HFFc6 (cell line): ENCODE data around the gene MIER2. TPM values are rescaled to one million over a fixed set of nuclear protein-coding genes. Genes with fewer than 3 reads are reported as not detected.

Experiments used
- DNase-seq: peaks from one replicate; pipeline ENCODE4 v3.0.0-alpha.2; 2018
- H3K27ac Mint-ChIP-seq: 2 replicates; pipeline ENCODE4 v1.8.0; 2020; ENCODE audit warnings: mild to moderate bottlenecking, mixed read lengths
- H3K27me3 Mint-ChIP-seq: 2 replicates; pipeline ENCODE4 v1.8.0; 2021; ENCODE audit warnings: mild to moderate bottlenecking, moderate library complexity, mixed read lengths; ENCODE audit not compliant: insufficient read depth
- H3K36me3 Mint-ChIP-seq: 2 replicates; pipeline ENCODE4 v1.8.0; 2021; ENCODE audit warnings: low read depth, mixed read lengths
- H3K4me1 Mint-ChIP-seq: 2 replicates; pipeline ENCODE4 v1.8.0; 2020; ENCODE audit warnings: low read depth, mixed read lengths
- H3K4me3 Mint-ChIP-seq: 2 replicates; pipeline ENCODE4 v1.8.0; 2020; ENCODE audit warnings: mild to moderate bottlenecking, moderate library complexity, mixed read lengths
- H3K9me3 Mint-ChIP-seq: 2 replicates; pipeline ENCODE4 v1.8.0; 2020; ENCODE audit warnings: mild to moderate bottlenecking, mixed read lengths
- total RNA-seq, 6 experiments: library from RNA; stranded (reverse); fragmentation: NEBNext Ultra II Directional; extraction: Animal tissue kit (Norgen Biotek cat#: 25700); gene quantifications; 2 replicates in 1 of 6; 3 replicates in 5 of 6; pipeline ENCODE4 v1.2.3, GENCODE V29; 2021
- TF ChIP-seq, protein P1 (sequence below): fragments of 200-600 bp; sonication (generic); IDR thresholded peaks from 2 replicates; pipeline ENCODE4 v1.5.0; 2021; ENCODE audit warnings: antibody characterized with exemption, mild to moderate bottlenecking

Gene MIER2
- total RNA-seq, 6 experiments from 2014 or later, result 31.7 to 42.2 (median 33.4) TPM

DNA sequence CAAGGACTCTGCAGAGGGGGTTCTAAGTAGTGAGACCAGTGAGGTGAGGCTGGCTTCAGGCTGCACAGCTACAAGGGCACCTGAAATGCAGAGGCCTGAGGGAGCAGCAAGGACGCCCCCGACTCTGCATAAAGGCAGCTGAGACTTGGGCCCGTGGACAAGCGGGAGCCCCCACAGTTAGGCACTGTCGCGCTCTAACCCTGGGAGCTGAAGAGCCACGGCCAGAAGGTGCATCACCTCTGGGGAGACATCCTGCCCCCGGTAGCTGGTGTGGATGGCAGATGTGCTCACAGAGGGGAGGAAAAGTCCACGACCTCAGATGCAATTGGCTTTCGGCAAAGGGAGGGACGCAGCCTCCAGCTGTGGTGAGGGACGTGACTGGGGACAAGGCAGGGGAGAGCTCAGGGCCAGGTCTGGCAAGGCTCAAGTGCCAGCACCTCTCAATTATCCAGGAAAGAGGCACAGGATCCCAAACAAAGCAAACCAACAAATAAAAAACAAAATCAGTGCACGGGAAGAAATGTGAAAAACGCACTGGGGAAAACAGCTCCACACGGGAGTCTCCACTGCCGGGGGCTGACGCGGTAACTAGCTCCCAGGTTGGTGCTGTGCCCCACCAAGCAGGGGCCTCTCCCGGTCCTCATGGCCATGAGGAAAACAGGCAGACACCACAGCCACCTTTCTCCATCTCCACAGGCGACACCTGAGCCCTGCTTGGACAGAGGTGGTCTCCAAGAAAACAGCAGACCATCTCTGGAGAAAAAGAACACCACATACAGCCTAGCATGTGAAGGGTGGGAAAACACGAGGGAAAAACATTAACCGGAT lies 30.4 kb downstream of the MIER2 start:
- peaks cover 32% of the 10 kb centered on the region for H3K36me3 Mint-ChIP-seq
- H3K4me1 Mint-ChIP-seq, result no peaks in the 10 kb centered on the region
- no peak overlapping the region for H3K4me3 Mint-ChIP-seq
- H3K27me3 Mint-ChIP-seq, result no peaks in the 10 kb centered on the region; the same call in 1 of the 2 replicates
- TF ChIP-seq, protein P1, sequence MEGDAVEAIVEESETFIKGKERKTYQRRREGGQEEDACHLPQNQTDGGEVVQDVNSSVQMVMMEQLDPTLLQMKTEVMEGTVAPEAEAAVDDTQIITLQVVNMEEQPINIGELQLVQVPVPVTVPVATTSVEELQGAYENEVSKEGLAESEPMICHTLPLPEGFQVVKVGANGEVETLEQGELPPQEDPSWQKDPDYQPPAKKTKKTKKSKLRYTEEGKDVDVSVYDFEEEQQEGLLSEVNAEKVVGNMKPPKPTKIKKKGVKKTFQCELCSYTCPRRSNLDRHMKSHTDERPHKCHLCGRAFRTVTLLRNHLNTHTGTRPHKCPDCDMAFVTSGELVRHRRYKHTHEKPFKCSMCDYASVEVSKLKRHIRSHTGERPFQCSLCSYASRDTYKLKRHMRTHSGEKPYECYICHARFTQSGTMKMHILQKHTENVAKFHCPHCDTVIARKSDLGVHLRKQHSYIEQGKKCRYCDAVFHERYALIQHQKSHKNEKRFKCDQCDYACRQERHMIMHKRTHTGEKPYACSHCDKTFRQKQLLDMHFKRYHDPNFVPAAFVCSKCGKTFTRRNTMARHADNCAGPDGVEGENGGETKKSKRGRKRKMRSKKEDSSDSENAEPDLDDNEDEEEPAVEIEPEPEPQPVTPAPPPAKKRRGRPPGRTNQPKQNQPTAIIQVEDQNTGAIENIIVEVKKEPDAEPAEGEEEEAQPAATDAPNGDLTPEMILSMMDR, result no peak
- no peak overlapping the region for H3K27ac Mint-ChIP-seq
- no peak for DNase-seq
- H3K9me3 Mint-ChIP-seq, result no peaks in the 10 kb centered on the region

DNA sequence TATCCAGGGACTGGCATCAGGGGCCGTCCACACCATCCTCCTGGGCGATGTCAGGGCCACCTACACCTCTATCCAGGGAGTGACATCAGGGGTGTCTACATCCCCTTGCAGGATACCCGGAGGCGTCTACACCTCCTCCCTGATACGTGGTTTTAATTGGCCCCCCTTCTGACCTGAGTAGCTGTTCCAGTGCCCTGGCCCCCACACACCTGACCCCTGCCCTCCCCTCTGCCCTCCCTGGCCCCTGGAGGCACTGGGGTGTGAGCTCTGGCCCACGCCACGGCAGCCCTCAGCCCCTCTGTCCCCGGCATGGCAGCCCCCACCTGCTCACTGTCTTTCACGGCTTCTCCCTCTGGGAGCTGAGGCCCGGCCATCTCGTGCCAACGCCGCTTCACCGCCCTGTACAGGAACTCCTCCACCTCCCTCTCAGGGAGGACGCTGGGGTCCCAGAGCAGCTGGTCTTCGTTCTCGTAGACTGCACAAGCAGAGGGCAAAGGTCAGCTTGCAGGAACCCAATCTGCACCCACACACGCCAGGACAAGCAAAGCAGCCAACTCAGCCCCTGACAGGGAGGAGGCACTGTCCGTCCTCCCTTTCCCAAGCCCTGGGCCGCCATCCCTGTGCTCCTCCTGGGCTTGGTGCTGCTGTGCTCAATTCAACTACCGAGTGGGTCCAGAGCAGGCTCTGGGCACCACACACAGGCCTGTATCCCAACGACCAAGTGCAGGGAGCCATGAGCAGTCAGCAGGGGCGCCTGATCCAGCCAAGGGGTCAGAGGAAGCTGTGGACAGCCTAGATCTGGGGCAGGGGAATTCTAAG lies 31.2 kb downstream of the MIER2 start:
- Mint-ChIP-seq H3K36me3 (peaks cover 30% of the 10 kb centered on the region), H3K4me1 (no peaks in the 10 kb centered on the region), H3K4me3 (no peak overlapping the region), H3K27me3 (no peaks in the 10 kb centered on the region; the same call in 1 of the 2 replicates), H3K9me3 (no peaks in the 10 kb centered on the region), H3K27ac (no peak overlapping the region)
- DNase-seq, result no peak
- TF ChIP-seq, protein P1, result no peak

DNA sequence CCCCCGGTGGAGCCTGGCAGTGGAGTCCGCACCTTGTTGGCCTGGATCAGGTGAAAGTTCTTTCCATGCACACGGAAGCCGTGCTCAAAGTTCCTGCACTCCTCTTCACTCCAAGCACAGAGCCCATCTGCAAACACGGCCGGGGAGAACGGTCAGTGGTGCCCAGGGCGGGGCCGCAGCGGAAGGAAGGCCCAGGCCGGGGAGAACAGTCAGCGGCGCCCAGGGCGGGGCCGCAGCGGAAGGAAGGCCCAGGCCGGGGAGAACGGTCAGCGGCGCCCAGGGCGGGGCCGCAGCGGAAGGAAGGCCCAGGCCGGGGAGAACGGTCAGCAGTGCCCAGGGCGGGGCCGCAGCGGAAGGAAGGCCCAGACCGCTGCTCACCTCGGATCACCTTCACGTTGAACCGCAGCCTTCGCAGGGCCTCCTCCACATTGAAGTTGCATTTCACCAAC lies 32.8 kb downstream of the MIER2 start:
- Mint-ChIP-seq H3K9me3 (no peaks in the 10 kb centered on the region), H3K27ac (no peak overlapping the region), H3K27me3 (no peaks in the 10 kb centered on the region; the same call in 1 of the 2 replicates), H3K36me3 (peaks cover 25% of the 10 kb centered on the region), H3K4me3 (no peak overlapping the region), H3K4me1 (no peaks in the 10 kb centered on the region)
- DNase-seq, result no peak
- TF ChIP-seq, protein P1, result no peak

DNA sequence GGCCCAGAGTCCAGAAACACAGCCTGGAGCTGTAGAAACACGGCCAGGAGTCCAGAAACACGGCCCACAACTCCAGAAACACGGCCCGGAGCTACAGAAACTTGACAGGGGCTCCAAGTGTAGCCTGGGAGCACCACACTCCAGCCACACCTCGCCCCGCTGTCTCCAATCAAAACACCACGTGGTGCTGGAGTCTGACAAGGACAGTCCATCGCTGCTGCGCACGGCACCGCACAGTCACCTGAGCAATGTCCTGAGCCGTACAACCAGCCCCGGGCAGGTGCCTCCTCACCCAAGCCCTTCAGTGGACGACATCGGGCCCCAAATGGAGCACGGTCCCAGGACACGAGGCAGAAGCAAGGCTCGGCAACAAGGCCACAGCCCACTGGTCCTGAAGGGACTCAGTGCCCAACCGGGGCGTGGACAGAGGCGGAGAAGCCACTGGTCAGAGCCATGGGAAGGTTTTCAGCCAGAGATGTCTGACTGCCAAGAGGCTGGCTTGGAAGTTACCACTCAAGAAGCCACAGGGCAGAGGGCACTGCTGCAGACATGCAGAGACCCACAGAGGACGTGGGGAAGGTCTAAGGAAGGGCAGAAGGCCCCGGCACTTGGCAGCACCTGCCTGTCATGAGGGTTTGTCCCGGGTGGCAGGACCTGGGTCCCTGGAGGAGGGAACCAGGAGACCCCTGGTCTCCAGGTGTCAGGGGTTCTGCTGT lies 33.7 kb downstream of the MIER2 start:
- H3K4me1 Mint-ChIP-seq, result no peaks in the 10 kb centered on the region
- no peaks in the 10 kb centered on the region for H3K9me3 Mint-ChIP-seq
- no peak overlapping the region for H3K4me3 Mint-ChIP-seq
- no peak overlapping the region for H3K27ac Mint-ChIP-seq
- no peak for DNase-seq
- H3K27me3 Mint-ChIP-seq, result no peaks in the 10 kb centered on the region; the same call in 1 of the 2 replicates
- TF ChIP-seq, protein P1, result no peak
- peaks cover 25% of the 10 kb centered on the region for H3K36me3 Mint-ChIP-seq

DNA sequence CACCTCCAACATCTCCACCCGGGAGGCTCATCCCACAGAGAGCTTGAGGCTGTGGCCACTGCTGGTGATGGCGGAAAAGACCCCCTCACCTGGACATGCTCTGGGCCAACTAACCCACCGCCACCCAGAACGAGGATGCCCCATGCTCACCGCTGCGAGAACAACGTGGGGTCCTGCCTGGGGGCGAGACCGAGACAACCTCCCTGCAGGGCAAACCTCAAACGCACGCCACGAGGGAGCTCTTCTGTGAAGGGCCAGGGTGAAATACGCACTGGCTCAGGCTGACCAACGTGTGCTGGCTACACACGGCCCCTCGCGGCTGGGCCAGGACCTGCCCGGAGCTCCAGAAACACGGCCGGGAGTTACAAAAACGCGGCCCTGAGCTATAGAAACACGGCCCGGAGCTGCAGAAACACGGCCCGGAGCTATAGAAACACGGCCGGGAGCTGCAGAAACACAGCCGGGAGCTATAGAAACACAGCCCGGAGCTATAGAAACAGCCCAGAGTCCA lies 34.4 kb downstream of the MIER2 start:
- H3K27me3 Mint-ChIP-seq, result no peaks in the 10 kb centered on the region; the same call in none of the 2 replicates
- H3K4me3 Mint-ChIP-seq, result no peak overlapping the region
- H3K36me3 Mint-ChIP-seq, result peaks cover 19% of the 10 kb centered on the region
- TF ChIP-seq, protein P1, result no peak
- no peaks in the 10 kb centered on the region for H3K4me1 Mint-ChIP-seq
- DNase-seq, result no peak
- no peak overlapping the region for H3K27ac Mint-ChIP-seq
- no peaks in the 10 kb centered on the region for H3K9me3 Mint-ChIP-seq
